ENCODE data around the gene EFNB3.

GRCh38 chr17:7756968-7757367 is 52.0 kb downstream of the EFNB3 start:
- TF ChIP-seq ATF3 (IDR thresholded peaks at IDR 0.05) (no peak), CTCF (IDR thresholded peaks at IDR 0.05 in 2 of 3, conservative IDR thresholded peaks at IDR 0.05 in 1 of 3; ENCODE audit: borderline replicate concordance in 1 of 3, insufficient read depth in 1 of 3, low read depth in 2 of 3, low read length in 2 of 3) (no peak), POLR2AphosphoS5 (IDR thresholded peaks at IDR 0.05; ENCODE audit: low read depth, low read length) (no peak), REST (IDR thresholded peaks at IDR 0.05; ENCODE audit: low read depth) (no peak), MAX (IDR thresholded peaks at IDR 0.05) (no peak), EZH2phosphoT487 (IDR thresholded peaks at IDR 0.05; ENCODE audit: borderline replicate concordance) (no peak)

Data from HCT116 (cell line).